ENCODE measurements around the gene CREBL2. TPM values are rescaled to one million over a fixed set of nuclear protein-coding genes. Genes with fewer than 3 reads are reported as not detected.

CREBL2 gene
- total RNA-seq, 1 donor = 49.9 TPM

DNA sequence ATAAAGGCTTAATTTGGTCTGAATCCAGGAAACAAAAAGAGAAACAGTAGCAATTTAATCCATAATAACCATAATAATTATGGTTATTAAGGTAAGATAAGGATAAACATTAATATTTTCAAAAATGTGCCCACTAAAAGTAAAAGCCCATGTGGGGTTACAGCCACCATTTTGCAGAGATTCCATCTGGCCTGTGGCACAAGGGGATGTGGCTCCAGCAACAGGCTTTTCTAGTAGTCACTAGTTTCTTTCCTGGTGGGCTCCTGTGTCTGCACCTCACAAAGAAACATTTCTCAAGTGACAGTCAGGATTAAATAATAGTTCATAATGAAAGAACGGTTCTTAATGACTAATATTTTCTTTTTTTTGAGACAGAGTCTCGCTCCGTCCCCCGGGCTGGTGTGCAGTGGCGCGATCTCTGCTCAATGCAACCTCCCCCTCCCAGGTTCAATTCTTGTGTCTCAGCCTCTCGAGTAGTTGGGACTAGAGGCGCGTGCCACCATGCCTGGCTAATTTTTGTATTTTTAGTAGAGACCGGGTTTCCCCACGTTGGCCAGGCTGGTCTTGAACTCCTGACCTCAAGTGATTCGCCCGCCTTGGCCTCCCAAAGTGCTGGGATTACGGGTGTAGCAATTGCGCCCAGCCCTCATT, 52.1 kb downstream of the CREBL2 start:
- H3K4me3 ChIP-seq (ENCODE audit: low read depth, low read length) = no peak overlapping the region
- TF ChIP-seq, protein P1, sequence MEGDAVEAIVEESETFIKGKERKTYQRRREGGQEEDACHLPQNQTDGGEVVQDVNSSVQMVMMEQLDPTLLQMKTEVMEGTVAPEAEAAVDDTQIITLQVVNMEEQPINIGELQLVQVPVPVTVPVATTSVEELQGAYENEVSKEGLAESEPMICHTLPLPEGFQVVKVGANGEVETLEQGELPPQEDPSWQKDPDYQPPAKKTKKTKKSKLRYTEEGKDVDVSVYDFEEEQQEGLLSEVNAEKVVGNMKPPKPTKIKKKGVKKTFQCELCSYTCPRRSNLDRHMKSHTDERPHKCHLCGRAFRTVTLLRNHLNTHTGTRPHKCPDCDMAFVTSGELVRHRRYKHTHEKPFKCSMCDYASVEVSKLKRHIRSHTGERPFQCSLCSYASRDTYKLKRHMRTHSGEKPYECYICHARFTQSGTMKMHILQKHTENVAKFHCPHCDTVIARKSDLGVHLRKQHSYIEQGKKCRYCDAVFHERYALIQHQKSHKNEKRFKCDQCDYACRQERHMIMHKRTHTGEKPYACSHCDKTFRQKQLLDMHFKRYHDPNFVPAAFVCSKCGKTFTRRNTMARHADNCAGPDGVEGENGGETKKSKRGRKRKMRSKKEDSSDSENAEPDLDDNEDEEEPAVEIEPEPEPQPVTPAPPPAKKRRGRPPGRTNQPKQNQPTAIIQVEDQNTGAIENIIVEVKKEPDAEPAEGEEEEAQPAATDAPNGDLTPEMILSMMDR (IDR thresholded peaks at IDR 0.05; ENCODE audit: insufficient read depth, low read length) = no peak
- DNase-seq (ENCODE audit: low read depth) = no peak

DNA sequence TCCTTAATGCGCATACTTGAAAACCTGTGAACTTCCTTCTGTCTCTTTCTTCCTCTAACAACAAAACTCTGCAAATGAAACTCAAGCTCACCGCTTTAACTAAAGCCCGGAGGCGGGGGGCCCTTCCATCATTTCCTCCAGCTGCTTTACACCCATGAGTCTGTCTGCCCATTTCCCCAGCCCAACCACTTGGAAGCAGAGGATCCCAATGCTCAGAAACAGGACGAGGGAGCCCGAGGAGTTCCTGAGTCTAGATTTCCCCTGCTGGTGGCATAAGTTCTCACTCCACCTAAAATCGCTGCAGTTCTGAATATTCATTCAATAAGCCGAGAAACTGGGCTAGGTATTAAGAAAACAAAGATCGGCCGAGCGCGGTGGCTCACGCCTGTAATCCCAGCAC, 53.5 kb downstream of the CREBL2 start:
- TF ChIP-seq, protein P1 (IDR thresholded peaks at IDR 0.05; ENCODE audit: insufficient read depth, low read length) = no peak
- DNase-seq (ENCODE audit: low read depth) = no peak
- no peak overlapping the region for H3K4me3 ChIP-seq (ENCODE audit: low read depth, low read length)

DNA sequence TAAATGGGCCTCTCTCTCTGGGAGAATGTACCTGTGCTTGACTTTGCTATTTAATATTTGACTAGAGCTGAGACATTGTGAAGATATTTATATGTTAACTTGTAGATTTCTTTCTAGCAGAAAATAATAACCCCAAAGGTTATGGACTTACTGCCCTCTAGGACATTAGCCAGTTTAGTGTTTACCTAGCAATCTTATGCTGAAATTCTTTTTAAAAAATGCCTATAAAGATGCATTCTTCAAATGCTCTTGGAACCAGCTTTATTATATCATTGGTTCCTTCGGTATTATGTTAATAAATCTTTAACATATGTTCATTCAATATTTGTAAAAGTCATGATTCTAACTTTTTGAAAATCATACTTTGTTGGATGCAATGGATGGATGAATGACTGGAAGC, 56.3 kb downstream of the CREBL2 start:
- TF ChIP-seq, protein P1 (IDR thresholded peaks at IDR 0.05; ENCODE audit: insufficient read depth, low read length) = no peak
- H3K4me3 ChIP-seq (ENCODE audit: low read depth, low read length) = no peak overlapping the region
- no peak for DNase-seq (ENCODE audit: low read depth)

DNA sequence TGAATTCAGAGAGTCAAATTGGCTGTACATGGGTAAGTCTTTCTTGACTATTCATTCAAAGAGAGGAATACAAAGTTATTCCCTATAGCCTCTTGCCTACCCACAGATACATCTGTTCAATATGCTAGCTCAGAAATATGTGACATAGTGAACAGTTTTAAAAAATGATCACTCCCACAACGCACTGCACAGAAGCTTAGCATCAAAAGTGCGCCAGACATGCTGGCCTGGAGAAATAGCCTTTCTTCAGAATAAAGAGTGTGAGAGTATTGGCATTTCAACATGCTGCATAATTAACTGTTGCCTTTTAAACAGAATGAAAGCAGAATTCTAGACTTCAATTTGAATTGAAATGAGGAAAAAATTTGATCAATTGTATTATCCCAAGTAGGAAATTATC, 57.3 kb downstream of the CREBL2 start:
- H3K4me3 ChIP-seq (ENCODE audit: low read depth, low read length) = no peak overlapping the region
- TF ChIP-seq, protein P1 (IDR thresholded peaks at IDR 0.05; ENCODE audit: insufficient read depth, low read length) = no peak
- no peak for DNase-seq (ENCODE audit: low read depth)

DNA sequence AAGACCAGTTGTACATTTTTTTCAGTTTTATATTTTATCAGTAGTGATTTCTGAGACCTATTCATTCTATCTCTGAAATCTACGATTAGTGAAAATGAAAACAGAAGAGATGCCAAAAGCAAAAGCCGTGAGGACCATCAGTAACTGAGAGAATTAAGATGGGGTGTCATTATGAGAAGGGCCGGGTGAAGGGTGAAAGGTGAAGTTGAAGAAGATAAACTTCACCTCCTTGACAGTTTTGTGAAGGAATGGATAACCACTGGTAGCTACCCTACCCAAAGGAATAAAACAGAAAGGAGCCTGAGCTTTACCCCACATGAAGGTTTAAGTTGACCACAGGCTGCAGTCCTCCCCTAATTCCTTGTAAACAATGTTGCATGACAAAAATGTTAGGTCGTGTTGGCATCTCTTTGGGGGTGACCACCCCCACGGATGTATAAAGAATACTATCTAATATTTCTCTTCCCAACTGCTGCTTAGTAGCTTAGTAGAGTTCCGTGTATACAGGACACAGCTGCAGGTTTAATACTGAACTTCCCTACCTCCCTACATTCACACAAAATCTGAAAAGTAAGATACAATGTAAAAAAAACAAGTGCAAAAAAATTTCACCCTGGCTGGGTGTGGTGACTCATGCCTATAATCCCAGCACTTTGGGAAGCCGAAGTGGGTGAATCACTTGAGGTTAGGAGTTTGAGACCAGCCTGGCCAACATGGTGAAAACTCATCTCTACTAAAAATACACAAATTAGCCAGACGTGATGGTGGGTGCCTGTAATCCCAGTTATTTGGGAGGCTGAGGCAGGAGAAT, 60.4 kb downstream of the CREBL2 start:
- peak; percentile 27 for DNase-seq (ENCODE audit: low read depth)
- no peak overlapping the region for H3K4me3 ChIP-seq (ENCODE audit: low read depth, low read length)
- TF ChIP-seq, protein P1 (IDR thresholded peaks at IDR 0.05; ENCODE audit: insufficient read depth, low read length) = no peak

DNA sequence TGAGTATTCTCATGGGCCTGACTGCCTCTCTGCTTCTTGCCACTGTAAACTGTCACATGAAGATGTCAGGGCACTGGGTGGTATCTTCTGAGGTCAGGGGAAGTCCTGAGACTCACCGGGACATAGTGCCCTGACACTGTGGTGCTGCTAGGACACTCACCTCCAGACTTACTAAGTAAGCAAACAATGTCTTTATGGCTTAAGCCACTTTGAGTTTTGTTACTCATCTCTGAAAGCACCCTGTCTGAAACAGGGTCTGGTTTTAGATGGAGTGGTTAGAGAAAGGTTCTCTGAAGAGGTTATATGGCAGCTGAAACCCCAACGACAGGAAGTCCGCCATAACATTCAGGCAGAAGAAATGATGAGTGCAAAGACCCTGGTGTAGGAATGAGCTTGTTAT, 61.6 kb downstream of the CREBL2 start:
- TF ChIP-seq, protein P1 (IDR thresholded peaks at IDR 0.05; ENCODE audit: insufficient read depth, low read length) = no peak
- no peak for DNase-seq (ENCODE audit: low read depth)
- H3K4me3 ChIP-seq (ENCODE audit: low read depth, low read length) = no peak overlapping the region
